Measurements from ENCODE around the gene WBP2.
"Not testable (repeated sequence)": the region's sequence is repeated elsewhere in the genome, so short reads cannot be mapped to it uniquely, and the experiment has no call there.

The WBP2 gene

DNA sequence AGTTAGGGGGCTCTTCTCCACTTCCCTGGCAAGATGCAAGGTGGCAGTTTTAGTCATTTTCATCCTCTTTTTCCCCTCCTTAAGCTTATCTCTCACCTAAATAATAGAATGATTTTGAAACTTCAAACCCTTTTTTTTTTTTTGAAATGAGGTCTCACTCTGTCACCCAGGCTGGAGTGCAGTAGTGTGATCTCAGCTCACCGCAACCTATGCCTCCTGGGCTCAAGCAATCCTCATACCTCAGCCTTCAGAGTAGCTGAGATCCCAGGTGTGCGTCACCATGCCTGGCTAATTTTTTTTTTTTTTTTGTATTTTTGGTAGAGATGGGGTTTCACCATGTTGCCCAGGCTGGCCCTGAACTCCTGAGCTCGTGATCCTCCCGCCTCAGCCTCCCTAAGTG lies 9.8 kb upstream of the WBP2 start:
- ATAC-seq (replicated peaks), result peak; percentile 31 to 36
- not testable (repeated sequence) for DNase-seq, H3K36me3 Mint-ChIP-seq, H3K27me3 Mint-ChIP-seq, H3K4me3 Mint-ChIP-seq, H3K9me3 Mint-ChIP-seq
- peaks cover 13 to 16% of the 10 kb centered on the region in 2 donors for H3K4me1 Mint-ChIP-seq
- peak overlapping the region; percentile 25 for H3K27ac Mint-ChIP-seq

DNA sequence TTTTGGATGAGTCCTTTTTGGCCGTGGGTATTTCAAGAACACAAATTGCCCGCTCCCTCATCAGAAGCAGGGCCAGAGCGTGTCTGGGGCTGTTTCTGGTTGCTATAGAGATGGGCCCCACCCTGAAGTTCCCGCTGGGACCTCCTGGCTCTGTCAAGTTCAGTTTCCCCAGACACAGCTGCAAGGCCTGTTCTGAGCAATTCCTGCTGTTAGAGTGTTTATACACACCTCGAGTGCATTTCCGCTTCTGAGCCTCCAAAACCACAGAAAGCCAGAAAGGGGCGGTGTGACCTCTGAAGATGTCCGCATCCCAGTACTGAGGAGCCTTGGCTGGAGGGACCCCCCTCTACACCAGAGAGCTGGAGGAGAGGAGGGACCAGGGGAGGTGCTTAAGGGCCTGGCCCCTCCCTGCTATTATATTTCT lies 9.3 kb upstream of the WBP2 start:
- peak; percentile 68 for DNase-seq
- Mint-ChIP-seq H3K27me3 (no peaks in the 10 kb centered on the region), H3K27ac (peak overlapping the region; percentile 51), H3K4me3 (peak overlapping the region in 1 of 2 donors; percentile 4), H3K9me3 (no peaks in the 10 kb centered on the region), H3K36me3 (no peaks in the 10 kb centered on the region), H3K4me1 (peaks cover 13 to 17% of the 10 kb centered on the region in 2 donors)
- ATAC-seq (replicated peaks), result peak; percentile 89 to 91

DNA sequence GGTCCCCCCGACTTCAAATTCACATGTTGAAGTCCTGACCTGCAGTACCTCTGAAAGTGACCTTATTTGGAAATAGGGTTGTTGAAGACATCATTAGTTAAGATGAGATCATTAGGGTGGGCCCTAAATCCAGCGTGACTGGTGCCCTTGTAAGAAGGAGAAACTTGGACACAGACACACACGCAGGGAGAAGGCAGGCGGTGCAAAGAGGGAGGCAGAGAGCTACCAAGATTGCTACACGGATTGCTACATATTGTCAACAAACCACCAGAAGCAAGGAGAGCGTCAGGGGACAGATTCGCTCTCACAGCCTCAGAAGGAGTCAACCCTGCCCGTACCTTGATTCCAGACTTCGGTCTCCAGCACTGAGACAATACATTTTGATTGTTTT lies 6.8 kb upstream of the WBP2 start:
- no peak for ATAC-seq (replicated peaks)
- Mint-ChIP-seq H3K9me3 (no peaks in the 10 kb centered on the region), H3K27me3 (no peaks in the 10 kb centered on the region), H3K36me3 (no peaks in the 10 kb centered on the region), H3K4me3 (no peak overlapping the region), H3K27ac (no peak overlapping the region), H3K4me1 (peaks cover 25 to 35% of the 10 kb centered on the region in 2 donors)
- DNase-seq, result no peak

DNA sequence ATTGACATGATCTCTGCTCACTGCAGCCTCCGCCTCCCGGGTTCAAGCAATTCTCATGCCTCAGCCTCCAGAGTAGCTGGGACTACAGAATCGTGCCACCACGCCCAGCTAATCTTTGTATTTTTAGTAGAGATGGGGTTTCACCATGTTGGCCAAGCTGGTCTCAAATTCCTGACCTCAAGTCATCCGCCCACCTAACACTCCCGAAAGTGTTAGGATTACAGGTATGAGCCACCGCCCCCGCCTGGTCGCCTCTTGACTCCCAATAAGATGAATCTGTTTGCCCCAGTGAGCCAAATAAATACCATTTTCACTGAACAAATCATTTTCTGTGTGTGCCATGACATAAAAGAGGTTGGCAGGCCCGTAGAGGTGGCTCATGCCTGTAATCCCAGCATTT lies 4.2 kb upstream of the WBP2 start:
- peaks cover 21 to 33% of the 10 kb centered on the region in 2 donors for H3K4me1 Mint-ChIP-seq
- not testable (repeated sequence) for ATAC-seq (replicated peaks); H3K4me3 Mint-ChIP-seq; DNase-seq; H3K27me3 Mint-ChIP-seq; H3K36me3 Mint-ChIP-seq; H3K9me3 Mint-ChIP-seq; H3K27ac Mint-ChIP-seq

DNA sequence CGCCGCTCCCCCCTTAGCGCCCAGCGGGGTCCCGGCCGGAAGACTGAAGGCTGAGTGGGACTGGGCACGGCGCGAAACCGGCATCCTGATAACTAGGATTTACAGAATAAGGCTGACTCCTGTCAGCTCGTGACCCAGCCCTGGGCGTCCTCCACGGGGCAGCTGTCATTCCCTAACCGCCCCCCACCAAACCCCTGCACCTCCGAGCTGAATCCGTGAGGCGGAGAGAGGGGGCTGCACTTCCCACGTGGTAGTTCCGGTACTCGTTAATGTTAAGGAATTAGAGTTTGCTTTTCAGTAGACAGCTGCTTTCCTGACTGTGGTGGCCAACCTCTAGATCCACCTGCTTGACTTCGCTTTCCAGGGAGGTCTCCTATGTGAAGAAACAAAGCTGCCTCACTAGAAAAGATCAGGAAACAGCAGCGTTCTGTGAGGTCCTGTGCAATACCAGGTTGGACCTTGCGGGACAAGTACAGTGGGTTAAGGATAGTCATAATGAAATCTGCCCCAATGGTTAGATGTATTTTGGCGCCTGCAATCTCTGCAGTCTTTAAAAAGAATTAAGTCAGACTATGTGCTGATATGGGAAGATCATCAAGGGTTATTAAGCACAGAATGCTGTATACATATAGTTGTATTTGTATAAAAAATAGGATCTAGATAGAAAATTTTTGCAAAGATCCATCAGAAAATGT lies 1.1 kb upstream of the WBP2 start:
- H3K27me3 Mint-ChIP-seq, result no peaks in the 10 kb centered on the region
- peaks cover 24 to 41% of the 10 kb centered on the region in 2 donors for H3K4me1 Mint-ChIP-seq
- ATAC-seq (replicated peaks), result peak in 1 of 2 donors; percentile 34
- no peaks in the 10 kb centered on the region for H3K9me3 Mint-ChIP-seq
- peaks cover 0 to 3% of the 10 kb centered on the region in 2 donors for H3K36me3 Mint-ChIP-seq
- no peak overlapping the region for H3K27ac Mint-ChIP-seq
- H3K4me3 Mint-ChIP-seq, result no peak overlapping the region
- DNase-seq, result no peak

DNA sequence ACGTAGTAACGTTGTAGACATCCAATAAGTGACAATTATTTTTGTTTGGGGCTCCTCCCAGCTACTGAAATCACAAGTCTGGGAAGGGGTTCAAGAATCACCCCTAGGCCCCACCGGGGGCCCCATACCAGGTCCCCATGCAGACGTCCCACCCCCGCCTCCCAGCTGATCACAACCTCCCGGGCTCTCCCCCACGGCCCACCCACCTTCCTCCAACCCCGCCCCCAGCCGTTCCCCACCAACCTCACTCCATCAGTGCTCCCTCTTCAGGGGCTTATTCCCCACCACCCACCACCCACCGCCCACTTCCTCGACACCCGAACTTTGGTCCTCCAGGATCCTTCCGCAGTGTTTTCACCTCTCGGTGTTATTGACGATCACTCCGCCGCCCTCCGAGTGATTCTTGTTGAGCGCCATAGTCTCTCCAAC lies 240 bp downstream of the WBP2 start:
- H3K9me3 Mint-ChIP-seq, result no peaks in the 10 kb centered on the region
- peaks cover 24 to 41% of the 10 kb centered on the region in 2 donors for H3K4me1 Mint-ChIP-seq
- peak; percentile 0 for ATAC-seq (replicated peaks)
- H3K27me3 Mint-ChIP-seq, result no peaks in the 10 kb centered on the region
- H3K4me3 Mint-ChIP-seq, result no peak overlapping the region
- peaks cover 2 to 9% of the 10 kb centered on the region in 2 donors for H3K36me3 Mint-ChIP-seq
- DNase-seq, result no peak
- H3K27ac Mint-ChIP-seq, result no peak overlapping the region

DNA sequence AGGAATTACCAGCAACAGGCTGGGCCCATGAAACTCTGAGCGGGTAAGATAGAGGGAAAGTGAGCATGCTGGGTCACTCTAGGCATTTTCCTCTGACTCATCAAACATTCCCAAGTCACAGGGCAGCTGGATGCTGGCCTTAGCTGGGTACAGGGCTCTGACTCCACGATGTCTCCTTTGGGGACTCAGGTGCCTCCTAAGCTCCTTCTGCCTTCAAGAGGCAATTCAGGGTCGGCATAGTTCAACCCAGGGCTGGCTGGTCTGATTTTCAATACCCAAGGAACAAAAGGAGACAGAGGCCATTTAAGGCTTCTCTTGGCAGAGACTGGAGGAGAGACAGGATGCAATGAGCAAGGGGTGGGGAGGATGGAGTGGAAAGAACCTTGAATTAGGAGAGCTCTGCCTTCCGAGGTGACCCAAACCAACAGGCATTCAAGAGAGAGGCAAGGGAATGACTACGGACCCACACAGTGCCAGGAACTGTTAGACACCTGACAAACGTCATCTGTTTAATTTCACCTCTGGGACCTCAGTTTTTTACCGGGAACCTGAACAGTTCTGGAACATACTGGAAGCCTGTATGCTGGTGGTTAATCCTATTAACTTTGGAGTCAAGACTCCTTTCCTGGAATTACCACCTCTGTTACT lies 910 bp downstream of the WBP2 start:
- no peak overlapping the region for H3K4me3 Mint-ChIP-seq
- no peak overlapping the region for H3K27ac Mint-ChIP-seq
- H3K27me3 Mint-ChIP-seq, result no peaks in the 10 kb centered on the region
- H3K36me3 Mint-ChIP-seq, result peaks cover 6 to 16% of the 10 kb centered on the region in 2 donors
- DNase-seq (no peak), ATAC-seq (replicated peaks) (no peak)
- H3K9me3 Mint-ChIP-seq, result no peaks in the 10 kb centered on the region
- H3K4me1 Mint-ChIP-seq, result peaks cover 21 to 43% of the 10 kb centered on the region in 2 donors

DNA sequence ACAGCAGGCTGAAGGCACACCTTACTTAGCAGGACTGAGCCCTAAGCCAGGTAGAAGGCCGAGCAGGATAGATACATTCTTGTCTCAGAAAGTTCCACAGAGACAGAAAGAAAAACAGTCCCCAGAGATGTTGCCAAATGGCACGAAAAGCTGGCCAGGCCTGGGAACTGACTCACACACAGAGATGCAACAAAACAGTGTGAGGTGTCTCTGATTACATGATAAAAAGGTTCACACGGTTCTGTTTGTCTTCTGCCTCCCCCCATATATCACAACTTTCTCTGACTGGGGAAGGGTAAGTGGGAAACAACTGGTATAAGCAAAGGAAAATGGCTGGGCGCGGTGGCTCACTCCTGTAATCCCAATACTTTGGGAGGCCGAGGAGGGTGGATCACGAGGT lies 1.7 kb downstream of the WBP2 start:
- no peaks in the 10 kb centered on the region for H3K9me3 Mint-ChIP-seq
- peaks cover 17 to 41% of the 10 kb centered on the region in 2 donors for H3K4me1 Mint-ChIP-seq
- ATAC-seq (replicated peaks) (no peak), DNase-seq (no peak)
- no peaks in the 10 kb centered on the region for H3K27me3 Mint-ChIP-seq
- peak overlapping the region in 1 of 2 donors; percentile 25 for H3K4me3 Mint-ChIP-seq
- H3K36me3 Mint-ChIP-seq, result peaks cover 7 to 20% of the 10 kb centered on the region in 2 donors
- peak overlapping the region; percentile 51 for H3K27ac Mint-ChIP-seq

DNA sequence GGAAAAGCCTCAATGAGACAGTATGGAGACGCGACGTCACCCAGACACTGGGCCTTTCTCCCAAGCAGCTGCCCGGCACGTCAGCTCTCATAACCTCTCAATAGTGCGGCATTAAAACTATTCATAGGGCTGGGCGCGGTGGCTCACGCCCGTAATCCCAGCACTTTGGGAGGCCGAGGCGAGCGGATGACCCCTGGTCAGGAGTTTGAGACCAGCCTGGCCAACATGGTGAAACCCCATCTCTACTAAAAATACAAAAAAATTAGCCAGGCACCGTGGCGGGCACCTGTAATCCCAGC lies 3.5 kb downstream of the WBP2 start:
- not testable (repeated sequence) for H3K9me3 Mint-ChIP-seq; H3K27me3 Mint-ChIP-seq; H3K4me3 Mint-ChIP-seq; DNase-seq; ATAC-seq (replicated peaks); H3K27ac Mint-ChIP-seq
- Mint-ChIP-seq H3K36me3 (peaks cover 21 to 34% of the 10 kb centered on the region in 2 donors), H3K4me1 (peaks cover 16 to 42% of the 10 kb centered on the region in 2 donors)

DNA sequence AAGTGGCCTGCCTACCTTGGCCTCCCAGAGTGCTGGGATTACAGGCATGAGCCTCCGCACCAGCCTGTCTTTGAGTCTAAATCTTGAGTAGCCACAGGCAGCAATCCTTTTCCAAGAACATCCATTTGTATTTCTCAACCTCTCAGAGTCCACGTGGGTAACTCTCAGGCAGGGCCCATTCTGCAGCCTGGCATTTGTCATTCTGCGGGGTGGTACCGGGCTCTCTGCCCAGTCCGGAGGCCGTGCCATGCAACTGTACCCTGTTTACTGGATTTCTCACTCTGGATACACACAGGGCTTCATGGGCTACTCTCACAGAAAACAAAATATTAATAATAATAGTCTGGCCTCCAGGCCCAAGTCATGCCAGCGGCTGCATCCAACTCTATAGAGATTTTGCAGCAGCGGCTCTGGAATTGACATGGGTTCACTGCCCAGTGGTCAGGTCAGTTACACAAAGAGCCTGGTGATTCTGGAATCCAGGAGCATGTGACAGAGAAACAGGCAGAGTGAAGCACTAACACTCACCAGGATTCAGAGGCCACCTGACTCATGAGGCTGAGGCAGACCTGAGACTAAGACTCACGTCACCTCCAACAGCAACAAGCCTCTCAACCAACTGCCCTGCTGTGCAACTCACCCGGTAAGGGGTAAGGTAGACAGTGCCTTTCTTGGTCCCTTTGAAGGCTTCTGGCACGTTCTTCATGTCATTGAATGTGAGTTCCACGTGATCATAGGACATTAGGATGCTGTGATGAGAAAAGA lies 4.0 kb downstream of the WBP2 start:
- H3K4me1 Mint-ChIP-seq, result peaks cover 14 to 42% of the 10 kb centered on the region in 2 donors
- no peak overlapping the region for H3K27ac Mint-ChIP-seq
- no peak for ATAC-seq (replicated peaks)
- peaks cover 26 to 39% of the 10 kb centered on the region in 2 donors for H3K36me3 Mint-ChIP-seq
- H3K4me3 Mint-ChIP-seq, result no peak overlapping the region
- no peaks in the 10 kb centered on the region for H3K27me3 Mint-ChIP-seq
- no peak for DNase-seq
- H3K9me3 Mint-ChIP-seq, result no peaks in the 10 kb centered on the region

DNA sequence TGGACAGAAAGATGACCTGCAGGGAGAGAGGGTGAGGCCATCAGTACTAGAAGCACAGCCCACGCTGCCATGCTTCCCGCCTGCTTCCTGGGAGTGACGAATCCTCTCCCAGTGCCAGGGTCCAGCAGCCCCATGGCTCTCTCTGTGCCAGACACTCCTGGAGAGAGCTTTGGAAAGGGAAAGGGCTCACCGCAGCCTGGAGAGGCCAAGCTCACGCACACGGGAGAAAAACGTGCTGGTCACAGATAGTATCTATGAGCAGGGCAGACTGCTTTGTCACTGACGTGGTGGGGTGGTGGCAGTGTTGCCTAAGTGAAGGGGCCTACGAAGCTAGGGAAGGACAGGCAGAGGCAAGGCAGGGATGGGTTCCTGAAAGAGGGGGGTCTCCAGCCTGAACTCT lies 5.4 kb downstream of the WBP2 start:
- Mint-ChIP-seq H3K4me3 (no peak overlapping the region), H3K36me3 (peaks cover 36 to 48% of the 10 kb centered on the region in 2 donors), H3K27me3 (no peaks in the 10 kb centered on the region), H3K9me3 (no peaks in the 10 kb centered on the region), H3K4me1 (peaks cover 26 to 54% of the 10 kb centered on the region in 2 donors), H3K27ac (no peak overlapping the region)
- no peak for ATAC-seq (replicated peaks)
- no peak for DNase-seq

DNA sequence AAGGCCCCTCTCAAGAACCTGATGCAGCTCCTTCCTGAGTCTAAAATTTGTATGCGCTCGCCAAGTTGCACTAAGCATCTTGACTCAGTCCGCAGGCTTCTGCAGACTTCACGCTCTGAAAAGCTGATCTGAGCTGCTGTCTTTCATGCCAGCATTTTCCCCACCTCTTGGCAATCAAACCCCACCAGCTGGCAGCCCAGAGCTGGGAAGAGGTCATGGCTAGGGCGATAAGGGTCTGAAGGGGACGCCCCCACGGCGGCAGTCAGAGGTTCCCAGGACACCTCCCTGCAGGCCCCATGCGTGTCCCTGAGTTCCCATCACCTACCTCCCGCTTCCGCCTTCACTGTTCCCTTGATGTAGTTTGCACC lies 5.9 kb downstream of the WBP2 start:
- Mint-ChIP-seq H3K27me3 (no peaks in the 10 kb centered on the region), H3K9me3 (no peaks in the 10 kb centered on the region), H3K4me3 (no peak overlapping the region), H3K36me3 (peaks cover 36 to 48% of the 10 kb centered on the region in 2 donors), H3K27ac (no peak overlapping the region), H3K4me1 (peaks cover 26 to 55% of the 10 kb centered on the region in 2 donors)
- no peak for ATAC-seq (replicated peaks)
- no peak for DNase-seq

DNA sequence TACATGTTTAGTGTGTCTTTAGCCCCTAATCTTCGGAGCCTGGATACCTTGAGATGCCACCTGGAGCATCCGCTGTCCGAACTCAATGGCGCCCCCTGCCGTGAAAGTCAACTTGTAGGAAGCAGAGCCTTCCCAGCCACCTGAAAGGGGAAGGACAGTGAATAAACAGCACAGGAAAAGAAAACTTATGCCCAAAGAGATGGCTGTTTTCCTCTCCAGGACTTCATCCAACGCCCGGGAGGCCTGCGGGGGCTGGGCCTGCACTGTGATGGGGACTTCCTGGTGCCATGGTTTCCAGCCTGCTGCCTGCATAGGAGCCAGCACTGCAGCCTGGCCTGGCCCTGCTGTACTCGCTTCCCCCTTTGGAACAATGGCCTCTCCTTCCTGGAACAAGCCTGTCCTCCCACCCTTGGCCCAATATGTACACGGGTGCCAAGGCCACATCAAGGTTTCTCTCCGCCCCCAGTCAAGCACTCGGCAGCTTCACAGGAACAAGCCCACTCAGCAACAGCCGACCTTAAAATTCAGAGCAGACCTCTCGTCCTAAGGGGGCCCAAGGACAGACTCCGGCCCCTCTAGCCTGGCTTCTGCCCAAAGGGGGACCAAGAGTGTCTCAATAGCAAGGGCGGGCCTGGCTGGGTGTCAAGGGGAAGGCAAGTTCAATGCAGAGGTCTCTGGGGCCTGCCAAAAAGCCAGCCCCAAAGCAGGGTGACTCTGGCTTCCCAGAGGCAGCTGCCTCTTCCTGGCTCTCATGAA lies 6.4 kb downstream of the WBP2 start:
- Mint-ChIP-seq H3K27ac (peak overlapping the region; percentile 83), H3K36me3 (peaks cover 36 to 48% of the 10 kb centered on the region in 2 donors), H3K4me3 (no peak overlapping the region), H3K4me1 (peaks cover 26 to 55% of the 10 kb centered on the region in 2 donors), H3K9me3 (no peaks in the 10 kb centered on the region), H3K27me3 (no peaks in the 10 kb centered on the region)
- DNase-seq (no peak), ATAC-seq (replicated peaks) (no peak)

All from stimulated activated naive B cell treated with anti-CD40 and anti-IgM and Interleukin-4, amounts not matched to agents 10 μg/mL and 1 μg/mL and 100 μg/mL, for 72 hours (primary cell).